HUES6 (cell line): Measurements from ENCODE around the gene REXO1.
A peak's percentile ranks its signal among the peaks of the same experiment; 100 is the strongest.
"Not testable (repeated sequence)": the region's sequence is repeated elsewhere in the genome, so short reads cannot be mapped to it uniquely, and the experiment has no call there.

Source experiments
- H3K27ac ChIP-seq: 2 replicates; pipeline ENCODE4 v1.7.0; 2013; ENCODE audit warnings: low read depth, mild to moderate bottlenecking, low read length, inconsistent platforms
- H3K27me3 ChIP-seq: 2 replicates; pipeline ENCODE4 v1.6.1; 2013; ENCODE audit warnings: low read length; ENCODE audit not compliant: control insufficient read depth, insufficient read depth
- H3K36me3 ChIP-seq: 2 replicates; pipeline ENCODE4 v1.6.1; 2013; ENCODE audit warnings: low read length; ENCODE audit not compliant: control insufficient read depth, insufficient read depth
- H3K4me1 ChIP-seq: 2 replicates; pipeline ENCODE4 v1.6.1; 2013; ENCODE audit warnings: low read length; ENCODE audit not compliant: control insufficient read depth, insufficient read depth
- H3K4me3 ChIP-seq: 2 replicates; pipeline ENCODE4 v1.5.1; 2013; ENCODE audit warnings: low read depth, low read length
- H3K9ac ChIP-seq: one replicate; pipeline ENCODE4 v1.6.1; 2013; ENCODE audit warnings: mild to moderate bottlenecking, low read length
- H3K9me3 ChIP-seq: 2 replicates; pipeline ENCODE4 v1.6.1; 2013; ENCODE audit warnings: low read depth, low read length; ENCODE audit not compliant: control insufficient read depth, insufficient read depth

REXO1 gene

GRCh38 chr19:1875646-1876495 is 27.6 kb upstream of the REXO1 start:
- no peaks in the 10 kb centered on the region for H3K27me3 ChIP-seq
- 0 out of 2 replicates have a peak, but pooled peaks cover 2% of the 10 kb centered on the region for H3K4me1 ChIP-seq
- no peaks in the 10 kb centered on the region for H3K9me3 ChIP-seq
- no peaks in the 10 kb centered on the region; the same call in 1 of the 2 replicates for H3K36me3 ChIP-seq
- H3K27ac ChIP-seq, result peak overlapping the region; percentile 70; the same call in 1 of the 2 replicates
- peak overlapping the region; percentile 91 for H3K4me3 ChIP-seq
- H3K9ac ChIP-seq, result peak overlapping the region; percentile 92

- not testable (repeated sequence) for H3K27me3 ChIP-seq, H3K36me3 ChIP-seq, H3K4me1 ChIP-seq, H3K27ac ChIP-seq, H3K9me3 ChIP-seq
- peak overlapping the region; percentile 92 for H3K9ac ChIP-seq
- H3K4me3 ChIP-seq, result peak overlapping the region; percentile 91
Measured at GRCh38 chr19:1875265-1875645, 27.0 kb upstream of the REXO1 start.

GRCh38 chr19:1874554-1875185 is 26.4 kb upstream of the REXO1 start:
- Histone ChIP-seq H3K4me3 (peak overlapping the region; percentile 91), H3K9me3 (no peaks in the 10 kb centered on the region), H3K9ac (no peak overlapping the region)

GRCh38 chr19:1873524-1874473 is 25.5 kb upstream of the REXO1 start:
- Histone ChIP-seq H3K9me3 (no peaks in the 10 kb centered on the region), H3K4me3 (no peak overlapping the region), H3K9ac (no peak overlapping the region), H3K36me3 (peaks cover 3% of the 10 kb centered on the region), H3K27me3 (no peaks in the 10 kb centered on the region), H3K27ac (no peak overlapping the region), H3K4me1 (0 out of 2 replicates have a peak, but pooled peaks cover 2% of the 10 kb centered on the region)

More at GRCh38 chr19:1874554-1875185, 26.4 kb upstream of the REXO1 start:
- Histone ChIP-seq H3K27me3 (no peaks in the 10 kb centered on the region), H3K36me3 (peaks cover 3% of the 10 kb centered on the region), H3K4me1 (0 out of 2 replicates have a peak, but pooled peaks cover 2% of the 10 kb centered on the region), H3K27ac (no peak overlapping the region)

- no peak overlapping the region for H3K27ac ChIP-seq
- no peaks in the 10 kb centered on the region for H3K9me3 ChIP-seq
- no peaks in the 10 kb centered on the region for H3K27me3 ChIP-seq
- peaks cover 3% of the 10 kb centered on the region for H3K36me3 ChIP-seq
- no peak overlapping the region for H3K4me3 ChIP-seq
- H3K4me1 ChIP-seq, result 0 out of 2 replicates have a peak, but pooled peaks cover 2% of the 10 kb centered on the region
- H3K9ac ChIP-seq, result no peak overlapping the region
Measured at GRCh38 chr19:1872807-1873523, 24.7 kb upstream of the REXO1 start.

GRCh38 chr19:1871630-1872029 is 23.3 kb upstream of the REXO1 start:
- H3K4me1 ChIP-seq, result 0 out of 2 replicates have a peak, but pooled peaks cover 2% of the 10 kb centered on the region
- H3K9ac ChIP-seq, result no peak overlapping the region
- no peaks in the 10 kb centered on the region for H3K27me3 ChIP-seq
- H3K4me3 ChIP-seq, result no peak overlapping the region
- peaks cover 3% of the 10 kb centered on the region for H3K36me3 ChIP-seq
- no peak overlapping the region for H3K27ac ChIP-seq
- no peaks in the 10 kb centered on the region for H3K9me3 ChIP-seq

GRCh38 chr19:1871140-1871597 is 22.9 kb upstream of the REXO1 start:
- H3K36me3 ChIP-seq, result peaks cover 3% of the 10 kb centered on the region
- H3K9ac ChIP-seq, result no peak overlapping the region
- H3K4me1 ChIP-seq, result 0 out of 2 replicates have a peak, but pooled peaks cover 2% of the 10 kb centered on the region
- no peaks in the 10 kb centered on the region for H3K27me3 ChIP-seq
- H3K4me3 ChIP-seq, result no peak overlapping the region
- H3K9me3 ChIP-seq, result no peaks in the 10 kb centered on the region
- H3K27ac ChIP-seq, result no peak overlapping the region

GRCh38 chr19:1868971-1869370 is 20.7 kb upstream of the REXO1 start:
- Histone ChIP-seq H3K27me3 (no peaks in the 10 kb centered on the region), H3K36me3 (peaks cover 3% of the 10 kb centered on the region), H3K27ac (no peak overlapping the region), H3K9ac (no peak overlapping the region), H3K4me1 (peaks cover 8% of the 10 kb centered on the region), H3K9me3 (no peaks in the 10 kb centered on the region), H3K4me3 (no peak overlapping the region)

- H3K27ac ChIP-seq, result no peak overlapping the region
- peaks cover 8% of the 10 kb centered on the region for H3K4me1 ChIP-seq
Measured at GRCh38 chr19:1867349-1867724, 19.1 kb upstream of the REXO1 start.

More at GRCh38 chr19:1867349-1867724, 19.1 kb upstream of the REXO1 start:
- Histone ChIP-seq H3K27me3 (peaks cover 1% of the 10 kb centered on the region; the same call in 1 of the 2 replicates), H3K9me3 (no peaks in the 10 kb centered on the region), H3K9ac (no peak overlapping the region), H3K4me3 (no peak overlapping the region), H3K36me3 (peaks cover 3% of the 10 kb centered on the region; the same call in 1 of the 2 replicates)
